NCI-H2227 treated with DMSO at 0.1 percent for 48 hours (cell line): ENCODE results near the gene PANX2.

Experiments
- DNase-seq: peaks from one replicate; lab custom pipeline; 2025; lab: John Stamatoyannopoulos, UW

Gene PANX2

GRCh38 chr22:50229370-50229769 lies 58.8 kb downstream of the PANX2 start:
- DNase-seq, result no peak
